GM18873 (cell line): ENCODE data around the gene ZNF318.
"Not testable (repeated sequence)": the region's sequence is repeated elsewhere in the genome, so short reads cannot be mapped to it uniquely, and the experiment has no call there.

ENCODE experiments used
- ATAC-seq: cut with Tn5 transposase; IDR thresholded peaks from one replicate; pipeline ENCODE4 v1.9.1; 2021; ENCODE audit warnings: mild to moderate bottlenecking, moderate library complexity, moderate number of reproducible peaks; ENCODE audit not compliant: unreplicated experiment, low FRiP score

Gene ZNF318

GRCh38 chr6:43390753-43391439 lies 21.4 kb upstream of the ZNF318 start:
- ATAC-seq: not testable (repeated sequence)

DNA sequence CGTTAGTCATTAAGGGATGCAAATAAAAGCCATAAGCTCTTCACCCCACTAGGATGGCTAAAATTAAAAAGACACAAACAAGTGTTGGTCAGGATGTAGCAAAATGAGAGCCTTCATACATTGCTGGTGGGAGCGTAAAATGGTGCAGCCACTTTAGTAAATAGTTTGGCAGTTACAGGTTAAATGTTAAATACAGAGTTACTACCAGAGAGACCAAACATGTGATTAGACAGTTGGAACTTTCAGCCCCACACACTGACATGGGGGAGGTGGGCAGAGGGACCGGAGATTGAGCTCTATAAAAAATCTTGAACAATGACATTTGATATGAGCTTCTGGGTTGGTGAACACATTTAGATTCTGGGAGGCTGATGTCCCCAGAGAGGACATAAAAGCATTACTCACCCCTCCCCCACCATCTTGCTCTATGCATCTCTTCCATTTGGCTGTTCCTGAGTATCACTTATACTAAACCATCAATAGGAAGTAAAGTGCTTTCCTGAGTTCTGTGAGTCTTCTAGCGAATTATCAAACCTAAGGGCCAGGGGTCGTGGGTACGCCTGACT lies 20.4 kb upstream of the ZNF318 start:
- ATAC-seq: no peak

GRCh38 chr6:43386492-43386891 lies 17.0 kb upstream of the ZNF318 start:
- no peak for ATAC-seq

DNA sequence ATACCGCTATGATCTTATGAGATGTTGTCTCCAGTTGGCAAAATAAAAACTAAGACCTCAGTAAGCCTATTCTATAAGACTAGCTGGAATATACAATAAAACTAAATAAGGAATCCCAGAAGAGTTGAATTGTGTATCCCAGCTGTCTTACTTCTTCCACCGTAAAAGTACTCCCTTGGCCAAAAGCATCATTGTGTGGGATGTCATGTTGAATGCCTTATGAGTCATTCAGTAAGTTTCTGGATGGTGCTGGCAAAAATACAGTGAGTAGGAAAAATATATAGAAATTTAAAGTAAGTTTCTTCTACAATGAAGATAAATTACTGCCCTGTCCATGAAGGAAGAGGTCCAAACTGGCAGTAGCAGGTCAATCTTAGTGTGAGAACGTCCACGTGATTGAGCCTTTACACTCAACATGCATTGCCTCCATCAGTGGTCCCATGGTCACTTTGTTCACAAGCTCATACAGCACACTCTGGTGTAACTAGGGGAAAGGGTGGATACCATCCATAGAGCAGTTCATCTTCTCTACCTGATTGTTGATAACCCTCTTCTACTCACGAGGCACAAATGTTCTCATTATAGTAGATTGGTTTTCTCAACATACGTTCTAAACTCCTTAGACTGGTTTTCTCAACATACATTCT lies 13.7 kb upstream of the ZNF318 start:
- ATAC-seq: no peak

DNA sequence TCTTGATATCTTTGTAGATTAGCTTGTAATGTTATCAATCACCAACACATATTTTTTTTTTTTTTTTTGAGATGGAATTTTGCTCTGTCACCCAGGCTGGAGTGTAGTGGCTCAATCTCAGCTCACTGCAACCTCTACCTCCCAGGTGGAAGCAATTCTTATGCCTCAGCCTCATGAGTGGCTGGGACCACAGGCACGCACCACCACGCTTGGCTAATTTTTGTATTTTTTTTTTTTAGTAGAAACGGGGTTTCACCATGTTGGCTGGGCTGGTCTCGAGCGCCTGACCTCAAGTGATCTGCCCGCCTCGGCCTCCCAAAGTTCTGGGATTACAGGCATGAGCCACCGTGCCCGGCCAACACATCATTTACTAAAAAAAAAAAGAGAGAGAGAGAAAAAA lies 11.4 kb upstream of the ZNF318 start:
- ATAC-seq: not testable (repeated sequence)

DNA sequence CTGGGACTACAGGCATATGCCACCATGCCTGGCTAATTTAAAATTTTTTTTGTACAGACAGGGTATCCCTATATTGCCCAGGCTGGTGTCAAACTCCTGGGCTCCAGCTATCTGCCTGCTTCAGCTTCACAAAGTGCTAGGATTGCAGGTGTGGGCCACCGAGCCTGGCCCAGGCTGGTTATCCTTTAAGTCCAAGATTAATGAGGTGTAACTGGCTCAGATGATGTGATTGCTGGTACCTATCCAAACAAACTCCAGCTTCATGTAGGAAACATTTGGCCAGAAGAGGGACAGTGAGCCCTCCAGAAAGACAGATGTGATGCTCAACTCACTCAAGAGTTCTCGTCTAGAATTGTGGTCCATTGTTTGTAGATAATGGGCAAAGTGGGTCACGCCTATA lies 9.2 kb upstream of the ZNF318 start:
- ATAC-seq: no peak

- no peak for ATAC-seq
Observed at GRCh38 chr6:43377710-43378229, 8.3 kb upstream of the ZNF318 start.

- ATAC-seq: no peak
Observed at GRCh38 chr6:43376551-43376981, 7.1 kb upstream of the ZNF318 start.

DNA sequence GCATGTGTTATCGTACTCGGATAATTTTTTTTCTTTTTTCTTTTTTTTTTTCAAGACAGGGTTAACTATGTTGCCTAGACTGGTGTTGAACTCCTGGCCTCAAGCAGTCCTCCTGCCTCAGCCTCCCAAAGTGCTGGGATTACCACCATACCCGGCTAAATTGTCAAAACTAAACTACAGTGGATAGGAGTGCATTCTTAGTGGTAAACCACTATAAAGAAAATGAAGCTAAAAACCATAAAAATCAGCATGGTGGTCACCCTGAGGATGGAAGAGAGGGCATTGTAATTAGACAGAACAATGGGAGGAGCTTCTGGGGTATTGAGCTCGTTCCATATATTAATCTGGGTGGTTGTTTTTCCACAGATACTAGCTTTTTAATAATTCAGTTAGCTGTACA lies 6.2 kb upstream of the ZNF318 start:
- no peak for ATAC-seq

DNA sequence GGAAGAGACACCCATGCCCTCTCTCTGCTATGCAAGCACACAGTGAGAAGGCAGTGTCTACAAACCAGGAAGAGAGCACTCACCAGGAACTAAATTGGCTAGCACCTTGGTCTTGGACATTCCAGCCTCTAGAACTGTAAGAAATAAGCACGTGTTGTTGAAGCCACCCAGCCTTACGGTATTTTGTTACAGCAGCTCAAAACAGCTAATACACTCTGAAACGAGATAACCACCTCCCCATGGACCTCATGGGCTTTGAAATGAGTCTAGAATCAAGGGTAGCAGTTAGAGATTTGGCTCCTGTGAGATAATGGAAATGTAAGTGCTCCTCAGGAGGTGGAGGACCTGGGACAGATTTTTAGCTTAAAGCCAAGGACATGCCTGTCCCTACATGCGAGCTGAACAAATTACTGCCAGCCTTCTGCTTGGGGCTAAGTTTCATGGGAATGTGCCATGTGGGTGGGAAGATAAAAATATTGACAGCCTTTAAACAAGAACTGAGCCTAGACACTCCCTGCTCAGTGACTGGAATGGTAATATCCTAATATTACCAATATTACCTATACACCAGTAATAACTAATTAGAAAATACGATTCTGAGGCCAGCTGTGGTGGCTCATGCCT lies 3.9 kb upstream of the ZNF318 start:
- ATAC-seq: no peak

DNA sequence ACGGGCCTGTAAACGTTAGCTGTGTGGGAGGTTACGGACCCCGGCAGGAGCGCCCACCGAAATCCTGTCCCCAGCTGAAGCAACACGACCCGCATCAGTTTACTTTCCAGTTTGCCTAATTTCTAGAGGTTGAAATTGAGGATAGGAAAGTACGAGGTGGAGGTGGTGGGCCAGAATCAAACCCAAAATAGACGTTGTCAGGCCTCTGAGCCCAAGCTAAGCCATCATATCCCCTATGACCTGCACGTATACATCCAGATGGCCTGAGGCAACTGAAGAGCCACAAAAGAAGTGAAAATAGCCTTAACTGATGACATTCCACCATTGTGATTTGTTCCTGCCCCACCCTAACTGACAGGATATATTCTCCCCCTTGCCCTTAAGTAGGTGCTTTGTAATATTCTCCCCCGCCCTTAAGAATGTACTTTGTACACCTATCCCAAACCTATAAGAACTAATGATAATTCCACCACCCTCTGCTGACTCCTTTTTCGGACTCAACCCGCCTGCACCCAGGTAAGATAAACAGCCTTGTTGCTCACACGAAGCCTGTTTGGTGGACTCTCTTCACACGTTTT lies 645 bp upstream of the ZNF318 start:
- peak; percentile 10 for ATAC-seq

DNA sequence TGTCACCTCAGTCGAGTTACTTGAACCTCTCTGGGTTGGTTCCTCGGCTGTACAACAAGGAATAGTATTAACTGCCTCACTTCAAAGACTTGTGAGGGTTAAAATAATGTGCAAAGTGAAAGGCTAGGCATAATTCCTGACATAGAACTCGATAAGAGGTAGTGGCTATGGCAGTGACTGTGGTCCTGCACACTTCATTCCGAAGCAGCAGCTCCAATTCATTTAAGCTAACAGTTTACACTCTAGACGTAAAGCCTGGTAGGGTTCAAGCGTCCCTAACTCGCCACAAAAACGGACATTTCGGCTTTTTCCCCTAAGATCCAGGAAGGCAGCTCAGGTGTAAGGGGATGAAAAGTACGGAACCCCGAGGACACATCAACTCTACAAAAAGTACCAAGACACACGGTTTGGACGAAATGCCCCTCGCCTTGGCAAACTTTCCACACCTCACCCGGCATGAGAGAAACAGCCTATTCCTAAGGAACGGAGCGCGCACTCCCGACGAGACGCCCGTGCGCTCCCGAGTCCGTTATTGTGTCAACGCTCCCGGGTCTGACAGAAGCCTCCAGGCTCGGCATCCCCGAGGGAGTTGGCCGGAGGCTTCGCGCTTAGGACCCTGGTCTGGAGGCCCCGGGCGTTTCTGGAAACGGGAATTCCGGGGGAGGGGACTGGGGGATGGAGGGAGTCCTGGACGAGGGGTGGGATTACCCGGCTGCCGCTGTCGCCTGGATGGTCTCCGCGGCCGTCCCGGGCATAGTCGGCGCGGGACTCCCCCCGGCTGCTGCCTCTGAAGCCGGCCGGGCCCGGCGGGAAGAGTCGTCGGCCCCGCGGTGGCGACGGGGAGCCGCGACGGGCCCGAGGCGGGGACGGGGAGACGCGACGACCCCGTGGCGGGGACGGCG lies 937 bp downstream of the ZNF318 start:
- ATAC-seq: no peak

DNA sequence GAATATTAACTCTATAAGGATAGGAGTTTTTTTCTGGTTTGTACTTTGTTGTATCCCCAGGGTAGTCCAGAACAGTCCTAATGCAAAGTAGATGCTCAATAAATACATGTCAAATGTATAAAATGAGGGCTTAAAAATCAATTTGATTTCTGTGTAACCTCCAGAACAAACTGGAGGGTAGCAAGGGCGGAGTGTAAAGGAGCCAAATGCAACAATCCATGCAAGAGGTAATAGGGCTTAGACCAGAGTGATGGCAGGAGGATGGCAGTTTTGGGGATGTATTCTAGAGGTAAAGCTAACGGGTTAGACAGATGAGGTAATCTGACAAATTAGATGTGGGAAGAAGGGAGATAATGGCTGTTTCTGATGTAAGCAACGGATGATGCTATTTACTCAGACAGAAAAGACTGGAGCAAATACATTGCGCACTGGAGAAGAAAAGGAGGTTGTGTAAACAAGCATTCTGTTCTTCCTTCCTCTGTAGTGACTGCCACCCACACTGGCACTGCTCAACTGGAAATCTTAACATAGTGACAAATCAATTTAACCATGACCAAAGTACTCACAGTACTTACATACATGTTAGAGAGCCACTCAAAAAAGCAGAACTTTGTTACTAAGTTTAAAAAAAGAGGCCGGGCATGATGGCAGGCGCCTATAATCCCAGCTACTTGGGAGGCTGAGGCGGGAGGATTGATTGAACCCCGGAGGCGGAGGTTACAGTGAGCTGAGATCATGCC lies 2.0 kb downstream of the ZNF318 start:
- ATAC-seq: no peak

DNA sequence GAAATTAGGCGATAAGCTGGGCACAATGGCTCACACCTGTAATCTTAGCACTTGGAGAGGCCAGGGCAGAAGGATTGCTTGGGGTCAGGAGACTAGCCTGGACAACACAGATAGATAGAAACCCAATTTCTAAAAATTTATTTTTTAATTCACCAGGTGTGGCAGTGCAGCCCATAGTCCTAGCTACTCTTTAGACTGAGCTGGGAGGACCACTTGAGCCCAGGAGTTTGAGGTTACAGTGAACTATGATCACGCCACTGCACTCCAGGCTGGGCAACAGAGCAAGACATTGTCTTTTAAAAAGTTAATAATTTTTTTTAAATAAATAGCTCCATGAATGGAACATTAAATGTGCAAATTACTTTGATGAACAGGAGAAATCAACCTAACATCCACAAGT lies 8.2 kb downstream of the ZNF318 start:
- ATAC-seq: no peak

GRCh38 chr6:43359831-43360230 lies 9.6 kb downstream of the ZNF318 start:
- ATAC-seq: no peak

DNA sequence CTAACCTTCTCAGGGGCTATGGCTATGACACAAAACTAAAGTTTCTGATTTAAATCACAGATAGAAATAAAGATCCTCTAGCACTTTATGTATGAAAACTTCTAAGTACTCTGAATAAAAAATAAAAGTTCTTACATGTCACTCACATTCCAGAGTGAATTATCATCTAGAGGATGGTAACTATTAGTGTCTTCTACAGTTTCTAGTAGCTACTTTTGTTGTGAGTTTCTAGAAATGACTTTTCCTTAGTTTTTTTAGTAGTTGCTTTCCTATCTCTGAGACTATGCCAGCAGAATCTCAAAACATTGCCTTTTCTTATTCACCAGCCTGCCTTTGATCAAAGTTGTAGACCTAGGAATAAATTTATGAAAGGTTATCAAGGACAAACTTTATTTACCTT lies 10.1 kb downstream of the ZNF318 start:
- ATAC-seq: no peak

GRCh38 chr6:43355862-43356590 lies 13.4 kb downstream of the ZNF318 start:
- ATAC-seq: no peak

DNA sequence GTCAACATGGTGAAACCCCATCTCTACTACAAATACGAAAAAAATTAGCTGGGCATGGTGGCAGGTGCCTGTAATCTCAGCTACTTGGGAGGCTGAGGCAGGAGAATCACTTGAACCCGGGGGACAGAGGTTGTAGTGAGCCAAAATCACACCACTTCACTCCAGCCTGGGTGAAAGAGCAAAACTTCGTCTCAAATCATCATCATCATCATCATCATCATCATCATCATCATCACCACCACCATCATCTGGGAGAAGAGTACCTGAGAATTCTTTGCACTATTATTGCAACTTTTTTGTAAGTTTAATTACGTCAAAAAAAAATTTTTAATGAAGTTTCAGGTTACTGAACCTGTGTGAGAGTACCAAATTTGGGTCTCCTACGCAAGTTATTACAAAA lies 17.5 kb downstream of the ZNF318 start:
- ATAC-seq: not testable (repeated sequence)

GRCh38 chr6:43347444-43347843 lies 22.0 kb downstream of the ZNF318 start:
- no peak for ATAC-seq
